Right lobe of liver (tissue), 6 donors: ENCODE measurements around the gene OTUD4. TPM values are rescaled to one million over a fixed set of nuclear protein-coding genes. Genes with fewer than 3 reads are reported as not detected.
A peak's percentile ranks its signal among the peaks of the same experiment; 100 is the strongest.

Source experiments
- ATAC-seq, 4 donors: fragments of 200-7000 bp; cut with Tn5 transposase; one replicate each; pipeline ENCODE4 v1.9.1; 2020; ENCODE audit warnings: mild to moderate bottlenecking in 4 of 4, moderate library complexity in 4 of 4
- DNase-seq, 3 donors: peaks; one replicate each; pipeline ENCODE4 v3.0.0-alpha.2; 2020
- H3K27ac ChIP-seq, 3 donors: fragments of 200-600 bp; one replicate each; pipeline ENCODE4 v1.8.0; 2022
- H3K27me3 ChIP-seq, 2 donors: fragments of 200-600 bp; one replicate each; pipeline ENCODE4 v1.8.0; 2022
- H3K36me3 ChIP-seq, 4 donors: fragments of 200-600 bp; sonication (generic) in 1 of 4; one replicate each; pipeline versions ENCODE4 v1.5.1 to v1.8.0; 2017 to 2022; ENCODE audit warnings: control low read depth in 1 of 4
- H3K4me1 ChIP-seq, 4 donors: fragments of 200-600 bp; sonication (generic) in 1 of 4; one replicate each; pipeline versions ENCODE4 v1.5.1 to v1.8.0; 2017 to 2022; ENCODE audit warnings: control low read depth in 1 of 4
- H3K4me3 ChIP-seq, 3 donors: fragments of 200-600 bp; one replicate each; pipeline ENCODE4 v1.8.0; 2022
- H3K9me3 ChIP-seq, 4 donors: fragments of 200-600 bp; sonication (generic) in 1 of 4; one replicate each; pipeline versions ENCODE4 v1.5.1 to v1.8.0; 2017 to 2022; ENCODE audit warnings: control low read depth in 1 of 4
- POLR2A ChIP-seq: fragments of 450-650 bp; IDR thresholded peaks from one replicate; pipeline ENCODE4 v1.6.1; 2017; ENCODE audit warnings: antibody characterized with exemption, mild to moderate bottlenecking
- WGBS: methylation state at CpG from one replicate; pipeline ENCODE4 v1.1.6; 2018; ENCODE audit warnings: low coverage, low lambda C conversion rate; ENCODE audit not compliant: insufficient coverage; ENCODE audit errors: missing lambda C conversion rate; 5-methylcytosine and 5-hydroxymethylcytosine counted together
- intact Hi-C, 2 donors: fragments of 100-400 bp; cut with DNase I; formaldehyde crosslinking; loops; one replicate each; pipeline versions ENCODE4 v1.11.2 to v1.14.1; 2022
- total RNA-seq, 6 experiments: library from RNA; depleted of rRNA in 2 of 6; stranded (reverse); fragments of >200 nt in 2 of 6; fragmentation: NEBNext Ultra II Directional in 3 of 6; extraction: Animal tissue kit (Norgen Biotek cat#: 25700) in 3 of 6; gene quantifications; one replicate each; pipeline versions ENCODE4 v1.1.0 to v1.2.4, GENCODE V29; 2016 to 2023
- TF ChIP-seq, protein P1 (sequence below), 4 donors: fragments of 200-600 bp in 3 of 4; fragments of 450-650 bp in 1 of 4; IDR thresholded peaks; one replicate each; pipeline versions ENCODE4 v1.5.1 to v1.8.0; 2016 to 2022; ENCODE audit warnings: antibody characterized with exemption in 4 of 4, mild to moderate bottlenecking in 2 of 4
- donor health status: DM: no; HTN: yes; CAD: no.
- donor health status: DM: no; HTN: no; CAD: no.
- donor health status: DM: no; HTN: no; CAD: no.
- donor health status: DM: no; HTN: yes; CAD: no.
- donor health status: DM: no; HTN: yes; CAD: no.

OTUD4 gene
- total RNA-seq, 6 experiments from 2014 or later, result 13.8 to 25.6 (median 20.2) TPM

DNA sequence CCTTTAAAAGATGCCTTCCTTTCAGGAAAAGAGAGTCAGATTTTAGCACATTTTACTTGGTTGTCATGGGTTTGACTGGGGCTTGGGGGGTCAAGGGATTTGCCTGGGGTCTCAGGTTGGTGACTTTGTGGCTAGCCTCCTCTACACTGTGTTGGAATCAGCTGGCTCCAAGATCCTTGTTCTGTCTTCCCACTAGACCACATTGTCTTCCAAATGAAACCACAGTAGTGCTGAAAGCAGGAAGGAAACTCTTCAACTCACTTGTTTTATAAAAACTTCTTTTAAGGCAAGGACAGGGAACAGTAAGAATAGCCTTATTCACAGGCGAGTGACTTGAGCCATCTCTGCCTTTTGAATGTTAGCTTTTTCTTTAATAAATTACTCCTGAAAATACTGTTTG, 37.0 kb upstream of the OTUD4 start:
- intact Hi-C loops, result no loop called here

DNA sequence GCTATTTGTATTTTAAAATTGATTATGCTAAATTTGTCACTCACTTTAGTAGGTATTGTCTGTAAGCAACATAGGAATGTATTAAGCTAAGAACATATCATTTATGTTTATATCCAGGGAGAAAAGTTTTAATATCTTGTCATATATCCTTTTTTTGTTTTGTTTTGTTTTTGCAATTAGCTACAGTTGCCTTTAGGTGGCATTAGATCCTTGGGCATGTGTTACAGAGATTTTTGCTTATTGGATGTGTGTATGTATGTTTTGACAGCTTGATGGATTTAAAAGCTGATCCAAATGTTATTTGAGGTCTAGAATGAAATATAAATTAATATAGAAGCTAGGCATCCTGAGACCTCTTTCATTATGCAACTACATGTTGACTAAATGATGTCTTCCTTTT, 36.1 kb upstream of the OTUD4 start:
- no peaks in the 10 kb centered on the region for H3K27me3 ChIP-seq
- intact Hi-C loops, result no loop called here
- no peak for DNase-seq

More for the DNA sequence above, 37.0 kb upstream of the OTUD4 start:
- H3K36me3 ChIP-seq, result no peaks in the 10 kb centered on the region
- DNase-seq, result no peak
- 71% methylated on average over 1 of the region's 1 CpG for WGBS
- H3K4me1 ChIP-seq, result no peaks in the 10 kb centered on the region
- H3K27ac ChIP-seq, result no peak overlapping the region
- no peak for ATAC-seq
- H3K27me3 ChIP-seq, result no peaks in the 10 kb centered on the region
- TF ChIP-seq POLR2A, result no peak
- TF ChIP-seq, protein P1, sequence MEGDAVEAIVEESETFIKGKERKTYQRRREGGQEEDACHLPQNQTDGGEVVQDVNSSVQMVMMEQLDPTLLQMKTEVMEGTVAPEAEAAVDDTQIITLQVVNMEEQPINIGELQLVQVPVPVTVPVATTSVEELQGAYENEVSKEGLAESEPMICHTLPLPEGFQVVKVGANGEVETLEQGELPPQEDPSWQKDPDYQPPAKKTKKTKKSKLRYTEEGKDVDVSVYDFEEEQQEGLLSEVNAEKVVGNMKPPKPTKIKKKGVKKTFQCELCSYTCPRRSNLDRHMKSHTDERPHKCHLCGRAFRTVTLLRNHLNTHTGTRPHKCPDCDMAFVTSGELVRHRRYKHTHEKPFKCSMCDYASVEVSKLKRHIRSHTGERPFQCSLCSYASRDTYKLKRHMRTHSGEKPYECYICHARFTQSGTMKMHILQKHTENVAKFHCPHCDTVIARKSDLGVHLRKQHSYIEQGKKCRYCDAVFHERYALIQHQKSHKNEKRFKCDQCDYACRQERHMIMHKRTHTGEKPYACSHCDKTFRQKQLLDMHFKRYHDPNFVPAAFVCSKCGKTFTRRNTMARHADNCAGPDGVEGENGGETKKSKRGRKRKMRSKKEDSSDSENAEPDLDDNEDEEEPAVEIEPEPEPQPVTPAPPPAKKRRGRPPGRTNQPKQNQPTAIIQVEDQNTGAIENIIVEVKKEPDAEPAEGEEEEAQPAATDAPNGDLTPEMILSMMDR (IDR thresholded peaks at IDR 0.05), result no peak
- H3K9me3 ChIP-seq, result no peaks in the 10 kb centered on the region
- H3K4me3 ChIP-seq, result no peak overlapping the region

DNA sequence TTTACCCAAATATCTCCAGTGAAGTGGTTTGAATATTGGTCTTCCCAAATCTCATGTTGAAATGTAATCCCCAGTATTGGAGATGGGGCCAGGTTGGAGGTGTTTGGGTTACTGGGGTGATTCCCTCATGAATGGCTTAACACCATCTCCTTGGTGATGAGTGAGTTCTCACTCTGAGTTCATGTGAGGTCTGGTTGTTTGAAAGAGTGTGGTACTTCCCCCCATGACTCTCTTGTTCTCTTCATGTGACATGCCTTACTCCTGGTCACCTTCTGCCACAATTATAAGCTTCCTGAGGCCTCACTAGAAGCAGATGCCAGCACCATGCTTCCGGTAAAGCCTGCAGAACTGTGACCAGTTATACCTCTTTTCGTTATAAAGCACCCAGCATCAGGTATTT, 32.9 kb upstream of the OTUD4 start:
- Histone ChIP-seq H3K4me1 (no peaks in the 10 kb centered on the region), H3K36me3 (no peaks in the 10 kb centered on the region), H3K27ac (no peak overlapping the region), H3K27me3 (no peaks in the 10 kb centered on the region), H3K9me3 (no peaks in the 10 kb centered on the region), H3K4me3 (no peak overlapping the region)
- TF ChIP-seq POLR2A, result no peak
- TF ChIP-seq, protein P1 (IDR thresholded peaks at IDR 0.05), result no peak
- DNase-seq, result no peak
- ATAC-seq, result no peak
- WGBS, result 75% methylated on average over 2 of the region's 2 CpGs
- intact Hi-C loops, result no loop called here

More for the DNA sequence above, 36.1 kb upstream of the OTUD4 start:
- ATAC-seq, result peak in 2 of 4 donors; percentile 48 to 50
- Histone ChIP-seq H3K27ac (no peak overlapping the region), H3K4me3 (no peak overlapping the region), H3K9me3 (no peaks in the 10 kb centered on the region), H3K4me1 (no peaks in the 10 kb centered on the region), H3K36me3 (no peaks in the 10 kb centered on the region)
- no peak for TF ChIP-seq POLR2A
- TF ChIP-seq, protein P1 (IDR thresholded peaks at IDR 0.05), result peak; percentile 47 to 54 (median 50)

DNA sequence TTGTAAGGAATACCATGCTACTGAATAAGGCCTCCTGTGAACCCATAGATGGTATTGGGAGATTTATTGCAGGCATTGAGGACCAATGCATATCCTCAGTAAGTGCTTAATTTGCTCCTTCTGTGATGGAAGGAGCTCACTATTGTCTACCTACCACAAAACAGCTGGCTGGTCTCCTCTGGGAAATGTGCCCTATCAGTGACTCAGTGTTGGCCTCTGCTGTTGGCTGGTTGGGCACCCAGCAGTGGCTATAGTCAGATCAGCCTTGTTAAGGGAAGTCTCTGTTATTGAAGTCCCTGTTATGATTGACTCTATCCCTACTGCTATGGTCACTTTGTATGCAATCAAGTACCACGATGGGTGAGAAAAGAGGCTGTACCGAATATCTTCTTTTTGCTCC, 27.5 kb upstream of the OTUD4 start:
- DNase-seq (no peak), ATAC-seq (peak in 1 of 4 donors; percentile 26)
- no peaks in the 10 kb centered on the region for H3K9me3 ChIP-seq
- no peaks in the 10 kb centered on the region for H3K4me1 ChIP-seq
- 83% methylated on average over 2 of the region's 2 CpGs for WGBS
- no peak overlapping the region for H3K27ac ChIP-seq
- intact Hi-C loops, result no loop called here
- H3K36me3 ChIP-seq, result no peaks in the 10 kb centered on the region
- H3K4me3 ChIP-seq, result no peak overlapping the region
- H3K27me3 ChIP-seq, result no peaks in the 10 kb centered on the region
- TF ChIP-seq, protein P1 (IDR thresholded peaks at IDR 0.05), result no peak
- TF ChIP-seq POLR2A, result no peak

DNA sequence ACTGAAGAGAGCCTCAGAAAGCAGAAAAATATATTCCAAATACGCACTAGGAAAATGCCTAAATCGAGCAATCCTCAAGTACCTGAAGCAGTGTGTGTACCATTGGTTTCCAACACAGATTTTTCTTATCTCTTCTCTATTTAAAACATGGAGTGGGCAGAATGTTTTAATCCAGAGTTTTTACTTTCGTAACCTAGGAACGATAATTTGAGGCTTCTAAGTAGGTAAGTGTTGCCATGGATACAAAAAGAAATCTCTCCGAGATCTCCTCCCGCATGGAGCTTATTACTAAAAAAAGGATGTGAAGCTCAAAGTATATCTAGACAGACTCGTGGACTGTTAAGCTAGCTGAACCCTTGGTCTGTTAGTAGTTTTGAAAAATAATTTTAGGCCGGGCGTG, 23.0 kb upstream of the OTUD4 start:
- H3K4me3 ChIP-seq, result no peak overlapping the region
- ATAC-seq (no peak), DNase-seq (no peak)
- H3K9me3 ChIP-seq, result no peaks in the 10 kb centered on the region
- no peaks in the 10 kb centered on the region for H3K4me1 ChIP-seq
- no peaks in the 10 kb centered on the region for H3K27me3 ChIP-seq
- 85% methylated on average over 9 of the region's 9 CpGs for WGBS
- no peaks in the 10 kb centered on the region for H3K36me3 ChIP-seq
- intact Hi-C loops, result no loop called here
- TF ChIP-seq POLR2A, result no peak
- TF ChIP-seq, protein P1 (IDR thresholded peaks at IDR 0.05), result no peak
- H3K27ac ChIP-seq, result no peak overlapping the region
